Immature natural killer cell (primary cell): ENCODE measurements around the gene IL18RAP. TPM values are rescaled to one million over a fixed set of nuclear protein-coding genes. Genes with fewer than 3 reads are reported as not detected.

Experiments used
- DNase-seq, 3 donors: peaks; one replicate each; pipeline ENCODE4 v3.0.0; 2022; ENCODE audit warnings: mixed read lengths in 1 of 3
- H3K27ac Mint-ChIP-seq, 6 donors: one replicate each; pipeline ENCODE4 v1.8.0; 2020; ENCODE audit warnings: mixed read lengths in 6 of 6, mild to moderate bottlenecking in 5 of 6, inconsistent platforms in 4 of 6, moderate library complexity in 3 of 6
- H3K27me3 Mint-ChIP-seq, 3 donors: one replicate each; pipeline ENCODE4 v1.8.0; 2020 to 2021; ENCODE audit warnings: low read depth in 3 of 3, mild to moderate bottlenecking in 3 of 3, mixed read lengths in 3 of 3, moderate library complexity in 3 of 3, inconsistent platforms in 1 of 3
- H3K36me3 Mint-ChIP-seq, 3 donors: one replicate each; pipeline ENCODE4 v1.8.0; 2020; ENCODE audit warnings: mixed read lengths in 3 of 3, inconsistent platforms in 2 of 3, mild to moderate bottlenecking in 2 of 3
- H3K4me1 Mint-ChIP-seq, 2 donors: one replicate each; pipeline ENCODE4 v1.8.0; 2020; ENCODE audit warnings: inconsistent platforms in 2 of 2, mild to moderate bottlenecking in 2 of 2, mixed read lengths in 2 of 2, moderate library complexity in 1 of 2
- H3K4me3 Mint-ChIP-seq, 5 donors: one replicate each; pipeline ENCODE4 v1.8.0; 2020; ENCODE audit warnings: mild to moderate bottlenecking in 5 of 5, mixed read lengths in 5 of 5, inconsistent platforms in 3 of 5, moderate library complexity in 3 of 5
- H3K9me3 Mint-ChIP-seq, 6 donors: one replicate each; pipeline ENCODE4 v1.8.0; 2020; ENCODE audit warnings: mild to moderate bottlenecking in 6 of 6, mixed read lengths in 6 of 6, inconsistent platforms in 4 of 6, moderate library complexity in 3 of 6
- polyA plus RNA-seq, 3 donors: library from polyadenylated mRNA; unstranded; fragments of 300-500 nt; fragmentation: Illumina TruSeq; gene quantifications; one replicate each; pipeline ENCODE4 v1.2.3, GENCODE V29; 2021

IL18RAP gene
- 10 to 100 TPM; 58.1 to 60.8 (median 60.3) TPM for polyA plus RNA-seq

GRCh38 chr2:102422910-102423309, at the start of gene IL18RAP:
TSS of gene IL18RAP (plus strand) at chr2:102423160. CDS start at chr2:102423278, 118 bp downstream.
- peaks cover 7 to 76% of the 10 kb centered on the region in 2 donors for H3K4me1 Mint-ChIP-seq
- H3K36me3 Mint-ChIP-seq = peaks cover 52 to 73% (median 58%) of the 10 kb centered on the region in 3 donors
- peak within 1 kb of the TSS; percentile 94 to 99 (median 98) for H3K4me3 Mint-ChIP-seq
- H3K27ac Mint-ChIP-seq = peak within 1 kb of the TSS; percentile 93 to 99 (median 96)
- no peaks in the 10 kb centered on the region for H3K9me3 Mint-ChIP-seq
- H3K27me3 Mint-ChIP-seq = peaks cover 0 to 5% (median 2%) of the 10 kb centered on the region in 3 donors
- DNase-seq = peak in 1 of 3 donors; percentile 30

DNA sequence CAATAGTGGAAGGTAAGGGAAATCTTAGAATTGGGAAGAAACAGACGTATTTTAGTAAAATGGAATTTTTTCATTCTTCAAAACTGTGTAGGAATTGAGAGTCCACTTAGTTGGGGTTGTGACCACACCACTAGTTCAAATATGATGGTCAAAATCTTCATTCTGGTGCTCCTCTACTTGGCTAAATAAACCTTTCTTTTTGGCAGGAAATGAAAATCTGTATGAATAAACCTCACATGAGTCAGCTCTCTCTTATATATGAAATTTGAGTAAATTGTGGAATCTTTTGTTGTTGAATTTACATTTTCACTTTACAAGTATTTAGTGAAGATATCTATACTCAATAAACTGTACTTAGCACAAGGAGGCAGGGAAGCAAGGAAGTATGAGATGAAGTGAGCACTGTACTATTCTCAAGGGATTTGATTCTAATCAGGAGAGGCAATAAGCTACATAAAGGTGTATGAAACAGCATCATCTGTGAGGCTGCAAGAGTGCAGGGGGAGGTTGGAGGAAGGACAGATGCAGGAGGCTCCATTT, 46.8 kb upstream of the IL18RAP start:
- Mint-ChIP-seq H3K27ac (peak overlapping the region in 2 of 6 donors; percentile 18 to 60), H3K4me1 (peaks cover 35 to 58% of the 10 kb centered on the region in 2 donors), H3K27me3 (no peaks in the 10 kb centered on the region), H3K9me3 (peaks cover 0 to 2% (median 0%) of the 10 kb centered on the region in 6 donors), H3K36me3 (peaks cover 36 to 77% (median 61%) of the 10 kb centered on the region in 3 donors), H3K4me3 (no peak overlapping the region)
- DNase-seq = no peak

- peaks cover 68 to 89% (median 72%) of the 10 kb centered on the region in 3 donors for H3K36me3 Mint-ChIP-seq
Observed at GRCh38 chr2:102383722-102384121, 39.2 kb upstream of the IL18RAP start.

GRCh38 chr2:102385522-102385921, 37.4 kb upstream of the IL18RAP start:
- Mint-ChIP-seq H3K4me1 (peaks cover 28 to 69% of the 10 kb centered on the region in 2 donors), H3K9me3 (peaks cover 9 to 26% (median 16%) of the 10 kb centered on the region in 6 donors), H3K36me3 (peaks cover 65 to 90% (median 72%) of the 10 kb centered on the region in 3 donors)

More at GRCh38 chr2:102383722-102384121, 39.2 kb upstream of the IL18RAP start:
- Mint-ChIP-seq H3K9me3 (peaks cover 9 to 26% (median 16%) of the 10 kb centered on the region in 6 donors), H3K27ac (no peak overlapping the region), H3K4me3 (no peak overlapping the region), H3K27me3 (peaks cover 0 to 1% (median 0%) of the 10 kb centered on the region in 3 donors), H3K4me1 (peaks cover 37 to 71% of the 10 kb centered on the region in 2 donors)
- DNase-seq = no peak

GRCh38 chr2:102386004-102386403, 37.0 kb upstream of the IL18RAP start:
- peaks cover 65 to 85% (median 73%) of the 10 kb centered on the region in 3 donors for H3K36me3 Mint-ChIP-seq
- peak overlapping the region in 1 of 6 donors; percentile 51 for H3K27ac Mint-ChIP-seq
- peaks cover 27 to 66% of the 10 kb centered on the region in 2 donors for H3K4me1 Mint-ChIP-seq
- no peak overlapping the region for H3K4me3 Mint-ChIP-seq
- peaks cover 9 to 26% (median 16%) of the 10 kb centered on the region in 6 donors for H3K9me3 Mint-ChIP-seq
- peaks cover 0 to 1% (median 0%) of the 10 kb centered on the region in 3 donors for H3K27me3 Mint-ChIP-seq
- DNase-seq = no peak

More at GRCh38 chr2:102385522-102385921, 37.4 kb upstream of the IL18RAP start:
- no peak overlapping the region for H3K27ac Mint-ChIP-seq
- DNase-seq = no peak
- H3K4me3 Mint-ChIP-seq = no peak overlapping the region
- peaks cover 0 to 1% (median 0%) of the 10 kb centered on the region in 3 donors for H3K27me3 Mint-ChIP-seq

DNA sequence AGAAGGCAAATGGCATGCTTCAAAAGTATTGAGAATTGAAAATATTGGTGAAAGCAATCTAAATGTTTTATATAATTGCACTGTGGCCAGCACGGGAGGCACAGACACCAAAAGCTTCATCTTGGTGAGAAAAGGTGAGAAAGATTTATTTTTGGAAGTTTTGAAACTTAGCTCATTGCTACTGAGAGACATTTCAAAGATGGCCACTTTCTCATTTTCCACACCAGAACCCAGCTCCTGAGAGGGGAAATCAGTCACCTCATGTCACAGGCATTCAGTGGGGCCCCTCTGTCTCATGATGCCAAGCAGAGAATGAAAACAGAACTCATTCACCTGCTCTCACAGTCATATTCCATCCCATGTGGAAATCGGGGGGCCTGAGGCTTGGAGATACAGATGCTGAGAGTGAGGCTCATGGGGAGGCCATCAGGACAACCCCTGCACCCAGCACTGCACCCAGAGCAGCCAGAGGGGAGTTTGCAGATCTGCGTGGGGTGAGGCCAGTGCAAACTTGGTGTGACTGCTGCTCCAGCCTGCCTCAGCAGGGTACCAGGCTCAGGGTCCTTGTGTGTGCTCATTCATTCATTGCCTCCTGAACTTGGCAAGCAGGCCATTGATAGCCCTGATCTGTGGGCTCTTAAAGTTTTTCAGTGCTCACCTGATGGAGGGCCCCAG, 36.0 kb upstream of the IL18RAP start:
- peaks cover 36 to 68% of the 10 kb centered on the region in 2 donors for H3K4me1 Mint-ChIP-seq
- no peak overlapping the region for H3K4me3 Mint-ChIP-seq
- no peak for DNase-seq
- peaks cover 0 to 1% (median 0%) of the 10 kb centered on the region in 3 donors for H3K27me3 Mint-ChIP-seq
- H3K36me3 Mint-ChIP-seq = peaks cover 60 to 75% (median 73%) of the 10 kb centered on the region in 3 donors
- peak overlapping the region in 1 of 6 donors; percentile 32 for H3K27ac Mint-ChIP-seq
- peaks cover 9 to 26% (median 16%) of the 10 kb centered on the region in 6 donors for H3K9me3 Mint-ChIP-seq

DNA sequence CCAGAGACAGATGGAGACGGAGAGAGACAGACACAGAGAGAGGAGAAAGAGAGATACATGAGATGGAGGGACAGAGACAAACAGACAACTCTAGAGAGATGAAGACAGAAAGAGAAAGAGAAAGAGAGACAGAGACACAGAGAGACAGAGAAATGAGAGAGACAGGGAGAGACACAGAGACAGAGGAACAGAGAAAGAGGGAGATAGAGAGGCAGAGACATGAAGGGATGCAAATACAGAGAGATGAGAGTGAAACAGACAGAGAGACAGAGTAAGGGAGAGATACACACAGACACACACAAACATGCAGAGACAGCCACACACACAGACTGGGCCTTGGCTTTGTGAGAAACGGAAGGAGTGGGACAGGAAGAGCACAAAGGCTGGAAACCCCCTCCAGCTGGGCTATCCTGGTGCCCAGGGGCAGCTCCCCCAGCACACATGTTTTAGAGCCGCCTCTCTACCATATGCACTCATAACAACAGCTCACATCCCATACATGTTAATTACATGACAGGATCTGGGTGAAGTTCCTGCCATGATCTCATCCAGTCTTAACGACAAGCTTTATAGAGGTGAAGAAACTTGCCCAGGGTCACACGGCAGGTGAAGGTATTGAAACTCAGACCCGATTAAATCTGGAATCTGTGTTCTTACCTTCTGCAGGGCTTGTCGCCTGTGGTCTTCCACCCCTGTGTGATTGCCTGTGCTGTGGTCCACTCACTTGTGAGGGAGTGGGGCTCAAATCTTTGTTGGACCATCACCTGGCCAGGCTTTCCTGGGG, 35.0 kb upstream of the IL18RAP start:
- peaks cover 52 to 67% (median 64%) of the 10 kb centered on the region in 3 donors for H3K36me3 Mint-ChIP-seq
- peaks cover 0 to 1% (median 0%) of the 10 kb centered on the region in 3 donors for H3K27me3 Mint-ChIP-seq
- no peak overlapping the region for H3K4me3 Mint-ChIP-seq
- DNase-seq = no peak
- H3K27ac Mint-ChIP-seq = peak overlapping the region in 5 of 6 donors; percentile 4 to 64 (median 18)
- peaks cover 7 to 24% (median 14%) of the 10 kb centered on the region in 6 donors for H3K9me3 Mint-ChIP-seq
- peaks cover 40 to 70% of the 10 kb centered on the region in 2 donors for H3K4me1 Mint-ChIP-seq

DNA sequence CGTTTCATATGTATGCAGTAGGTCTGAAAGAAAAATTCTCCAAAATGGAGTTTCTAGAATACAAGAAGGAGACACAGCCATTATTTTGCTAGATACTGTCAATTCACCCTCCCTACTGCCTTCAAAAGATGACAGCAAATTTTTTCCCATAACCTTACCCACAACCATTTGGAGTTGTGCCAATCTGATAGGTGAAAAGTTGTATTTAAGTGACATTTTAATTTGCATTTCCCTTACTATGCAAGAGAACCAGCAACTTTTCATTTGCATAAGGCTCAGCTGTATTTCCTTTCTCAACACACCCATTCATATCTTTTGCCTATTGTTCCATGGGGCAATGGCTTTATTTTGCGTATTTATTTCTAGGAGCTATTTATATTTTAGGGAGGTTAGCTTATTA, 31.4 kb upstream of the IL18RAP start:
- Mint-ChIP-seq H3K4me1 (peaks cover 28 to 59% of the 10 kb centered on the region in 2 donors), H3K36me3 (peaks cover 26 to 55% (median 41%) of the 10 kb centered on the region in 3 donors), H3K9me3 (no peaks in the 10 kb centered on the region), H3K27ac (peak overlapping the region; percentile 13 to 79 (median 28)), H3K27me3 (peaks cover 0 to 4% (median 0%) of the 10 kb centered on the region in 3 donors), H3K4me3 (peak overlapping the region in 3 of 5 donors; percentile 22 to 32 (median 32))
- DNase-seq = peak; percentile 26 to 44 (median 29)

DNA sequence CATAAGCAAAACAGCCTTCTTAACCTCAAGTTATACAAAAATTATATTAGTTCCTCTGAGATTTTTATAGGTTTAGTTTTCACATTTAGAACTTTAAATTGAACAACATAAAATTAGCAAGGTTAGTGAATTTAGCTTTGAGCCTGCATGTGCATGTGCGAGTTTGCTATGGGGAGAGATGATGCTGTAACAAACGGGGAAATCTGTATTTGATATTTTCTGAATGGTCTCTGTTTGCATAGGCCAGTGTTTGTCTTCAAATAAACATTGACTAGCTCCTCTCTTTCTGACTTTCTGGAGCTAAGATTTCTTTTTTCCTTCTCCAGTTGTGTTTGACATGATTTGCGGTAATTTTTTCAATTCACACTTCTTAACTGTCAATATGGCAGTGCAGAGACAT, 30.9 kb upstream of the IL18RAP start:
- Mint-ChIP-seq H3K36me3 (peaks cover 25 to 58% (median 37%) of the 10 kb centered on the region in 3 donors), H3K4me3 (peak overlapping the region in 2 of 5 donors; percentile 22 to 32), H3K9me3 (no peaks in the 10 kb centered on the region), H3K27ac (peak overlapping the region in 5 of 6 donors; percentile 4 to 54 (median 26)), H3K4me1 (peaks cover 27 to 54% of the 10 kb centered on the region in 2 donors), H3K27me3 (peaks cover 0 to 4% (median 0%) of the 10 kb centered on the region in 3 donors)
- no peak for DNase-seq

DNA sequence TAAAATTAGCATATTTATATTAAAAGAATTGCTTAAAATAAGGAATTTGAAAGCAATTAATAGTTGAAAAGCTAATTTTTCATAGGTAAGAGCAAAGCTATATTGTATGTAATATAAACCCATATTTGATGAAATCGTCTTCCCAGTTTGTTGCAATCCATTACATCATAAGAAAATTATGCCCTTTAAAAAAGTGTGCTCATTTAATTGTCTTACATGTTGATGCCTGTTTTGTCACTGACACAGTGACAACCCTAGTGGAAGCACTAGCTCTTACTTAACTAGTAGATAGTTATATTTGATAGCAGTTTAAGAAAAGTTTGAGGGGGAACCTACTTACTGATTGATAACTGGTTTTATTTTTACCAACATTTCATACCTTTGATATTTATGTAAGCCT, 30.0 kb upstream of the IL18RAP start:
- no peak for DNase-seq

DNA sequence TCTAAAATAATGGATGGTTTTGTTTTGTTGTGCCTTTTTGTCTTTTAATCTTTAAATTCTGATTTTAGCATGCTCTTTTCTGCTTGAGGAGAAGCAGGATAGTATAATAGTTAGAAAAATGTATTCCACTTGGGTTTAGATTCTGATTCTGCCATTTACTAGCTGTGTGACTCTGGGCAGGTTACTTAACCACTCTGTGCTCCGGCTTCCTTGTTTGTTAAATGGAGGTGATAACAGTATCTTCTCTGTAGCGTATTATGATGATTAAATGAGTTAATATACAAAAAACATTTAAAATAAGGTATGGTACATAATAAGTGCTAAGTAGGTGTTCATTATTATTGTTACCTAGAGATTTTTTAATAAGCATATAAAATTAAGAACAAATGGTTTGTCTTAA, 26.9 kb upstream of the IL18RAP start:
- Mint-ChIP-seq H3K36me3 (peaks cover 16 to 33% (median 17%) of the 10 kb centered on the region in 3 donors), H3K9me3 (no peaks in the 10 kb centered on the region), H3K4me3 (no peak overlapping the region), H3K27ac (no peak overlapping the region), H3K27me3 (peaks cover 0 to 4% (median 0%) of the 10 kb centered on the region in 3 donors), H3K4me1 (peaks cover 49 to 62% of the 10 kb centered on the region in 2 donors)
- DNase-seq = no peak

More for the DNA sequence above, 30.0 kb upstream of the IL18RAP start:
- Mint-ChIP-seq H3K9me3 (no peaks in the 10 kb centered on the region), H3K27me3 (peaks cover 0 to 4% (median 0%) of the 10 kb centered on the region in 3 donors), H3K27ac (peak overlapping the region in 1 of 6 donors; percentile 31), H3K4me3 (no peak overlapping the region), H3K4me1 (peaks cover 25 to 50% of the 10 kb centered on the region in 2 donors), H3K36me3 (peaks cover 19 to 49% (median 31%) of the 10 kb centered on the region in 3 donors)

- no peak overlapping the region for H3K4me3 Mint-ChIP-seq
- H3K36me3 Mint-ChIP-seq = peaks cover 12 to 33% (median 17%) of the 10 kb centered on the region in 3 donors
- peaks cover 0 to 4% (median 0%) of the 10 kb centered on the region in 3 donors for H3K27me3 Mint-ChIP-seq
- H3K4me1 Mint-ChIP-seq = peaks cover 49 to 62% of the 10 kb centered on the region in 2 donors
- H3K9me3 Mint-ChIP-seq = no peaks in the 10 kb centered on the region
- H3K27ac Mint-ChIP-seq = no peak overlapping the region
- DNase-seq = no peak
Observed at GRCh38 chr2:102397209-102397608, 25.8 kb upstream of the IL18RAP start.
